ENCODE data around the gene RNF41.

Gene RNF41

GRCh38 chr12:56188778-56189098 is 33.0 kb downstream of the RNF41 start:
- no peak for TF ChIP-seq CTCF (IDR thresholded peaks at IDR 0.05; ENCODE audit: low read depth, low read length, missing control alignments)
- H3K4me3 ChIP-seq (ENCODE audit: low read depth, low read length): peak overlapping the region; percentile 76
- no peak for DNase-seq
- peaks cover 21% of the 10 kb centered on the region for H3K36me3 ChIP-seq (replicated peaks)
- no peaks in the 10 kb centered on the region for H3K27me3 ChIP-seq (replicated peaks)
- no peak overlapping the region for H3K27ac ChIP-seq
- in situ Hi-C loops (cut with HindIII; ENCODE audit: low pct_ligation_motif_present, low sequenced_read_pairs): loop anchor here (5.0 kb wide), 1 partner anchor 71 kb away; the partner anchor contains the start of genes RPL41 and ZC3H10

- no peak overlapping the region for H3K27ac ChIP-seq
- H3K27me3 ChIP-seq (replicated peaks): no peaks in the 10 kb centered on the region
- in situ Hi-C loops (cut with HindIII; ENCODE audit: low pct_ligation_motif_present, low sequenced_read_pairs): loop anchor here (5.0 kb wide), 1 partner anchor 71 kb away; the partner anchor contains the start of genes RPL41 and ZC3H10
- H3K36me3 ChIP-seq (replicated peaks): peaks cover 25% of the 10 kb centered on the region
- TF ChIP-seq CTCF (IDR thresholded peaks at IDR 0.05; ENCODE audit: low read depth, low read length, missing control alignments): no peak
- DNase-seq: no peak
- peak overlapping the region; percentile 76 for H3K4me3 ChIP-seq (ENCODE audit: low read depth, low read length)
Measured at GRCh38 chr12:56188131-56188777, 33.5 kb downstream of the RNF41 start.

- no peak overlapping the region for H3K4me3 ChIP-seq (ENCODE audit: low read depth, low read length)
- in situ Hi-C loops (cut with HindIII; ENCODE audit: low pct_ligation_motif_present, low sequenced_read_pairs): loop anchor here (5.0 kb wide), 1 partner anchor 70 kb away; the partner anchor contains the start of genes RPL41 and ZC3H10
- no peak for DNase-seq
- H3K36me3 ChIP-seq (replicated peaks): peaks cover 34% of the 10 kb centered on the region
- no peak for TF ChIP-seq CTCF (IDR thresholded peaks at IDR 0.05; ENCODE audit: low read depth, low read length, missing control alignments)
- H3K27me3 ChIP-seq (replicated peaks): no peaks in the 10 kb centered on the region
- H3K27ac ChIP-seq: no peak overlapping the region
Measured at GRCh38 chr12:56186957-56187356, 34.8 kb downstream of the RNF41 start.

GRCh38 chr12:56178347-56178746 is 43.4 kb downstream of the RNF41 start:
- in situ Hi-C loops (cut with HindIII; ENCODE audit: low pct_ligation_motif_present, low sequenced_read_pairs): no loop called here
- Histone ChIP-seq H3K4me3 (ENCODE audit: low read depth, low read length) (no peak overlapping the region), H3K36me3 (replicated peaks) (peaks cover 75% of the 10 kb centered on the region), H3K27me3 (replicated peaks) (no peaks in the 10 kb centered on the region), H3K27ac (no peak overlapping the region)
- no peak for TF ChIP-seq CTCF (IDR thresholded peaks at IDR 0.05; ENCODE audit: low read depth, low read length, missing control alignments)
- DNase-seq: no peak

GRCh38 chr12:56172839-56173238 is 48.9 kb downstream of the RNF41 start:
- in situ Hi-C loops (cut with HindIII; ENCODE audit: low pct_ligation_motif_present, low sequenced_read_pairs): no loop called here
- peaks cover 73% of the 10 kb centered on the region for H3K36me3 ChIP-seq (replicated peaks)
- no peak overlapping the region for H3K4me3 ChIP-seq (ENCODE audit: low read depth, low read length)
- no peaks in the 10 kb centered on the region for H3K27me3 ChIP-seq (replicated peaks)
- no peak overlapping the region for H3K27ac ChIP-seq
- DNase-seq: no peak
- TF ChIP-seq CTCF (IDR thresholded peaks at IDR 0.05; ENCODE audit: low read depth, low read length, missing control alignments): no peak
